PC-3 (cell line): ENCODE data around the gene TM9SF1.

Source experiments
- CTCF ChIP-seq: fragments of 300-600 bp; sonication (generic); conservative IDR thresholded peaks from 2 replicates; pipeline ENCODE4 v1.5.1; 2017; ENCODE audit warnings: antibody characterized with exemption, low read depth, mild to moderate bottlenecking, low read length
- EZH2phosphoT487 ChIP-seq: fragments of 300-600 bp; sonication (generic); IDR thresholded peaks from 2 replicates; pipeline ENCODE4 v1.6.1; 2018; ENCODE audit warnings: mild to moderate bottlenecking, antibody characterized with exemption, low read length, borderline replicate concordance

DNA sequence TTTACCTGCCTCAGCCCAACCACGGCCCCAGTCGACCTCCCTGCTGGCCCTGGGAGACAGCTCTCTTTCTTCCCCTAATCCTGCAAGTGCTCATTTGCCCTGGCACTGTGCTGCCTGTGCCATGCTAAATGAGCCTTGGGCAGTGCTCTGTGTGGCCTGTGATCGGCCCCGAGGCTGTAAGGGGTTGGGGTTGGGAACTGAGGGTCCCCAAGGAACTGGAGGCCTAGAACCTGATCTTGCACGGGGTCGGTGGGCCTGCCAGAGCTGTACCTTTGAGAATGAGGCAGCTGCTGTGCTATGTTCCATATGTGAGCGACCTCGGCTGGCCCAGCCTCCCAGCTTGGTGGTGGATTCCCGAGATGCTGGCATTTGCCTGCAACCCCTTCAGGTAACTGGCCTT lies 45.2 kb downstream of the TM9SF1 start:
- TF ChIP-seq CTCF (no peak), EZH2phosphoT487 (no peak)
